Ovary (tissue), 3 donors: ENCODE data around the gene ERCC6L2.

Experiments
- POLR2A ChIP-seq: fragments of 450-650 bp; IDR thresholded peaks from one replicate; pipeline ENCODE4 v1.6.1; 2017; ENCODE audit warnings: antibody characterized with exemption, mild to moderate bottlenecking, moderate library complexity
- TF ChIP-seq, protein P1 (sequence below), 3 donors: fragments of 450-650 bp in 2 of 3; fragments of 200-600 bp in 1 of 3; IDR thresholded peaks; one replicate each; pipeline versions ENCODE4 v1.5.1 to v1.8.0; 2016 to 2022; ENCODE audit warnings: antibody characterized with exemption in 3 of 3, mild to moderate bottlenecking in 1 of 3
- donor health status: DM: no; HTN: no; CAD: no.

- TF ChIP-seq, protein P1, sequence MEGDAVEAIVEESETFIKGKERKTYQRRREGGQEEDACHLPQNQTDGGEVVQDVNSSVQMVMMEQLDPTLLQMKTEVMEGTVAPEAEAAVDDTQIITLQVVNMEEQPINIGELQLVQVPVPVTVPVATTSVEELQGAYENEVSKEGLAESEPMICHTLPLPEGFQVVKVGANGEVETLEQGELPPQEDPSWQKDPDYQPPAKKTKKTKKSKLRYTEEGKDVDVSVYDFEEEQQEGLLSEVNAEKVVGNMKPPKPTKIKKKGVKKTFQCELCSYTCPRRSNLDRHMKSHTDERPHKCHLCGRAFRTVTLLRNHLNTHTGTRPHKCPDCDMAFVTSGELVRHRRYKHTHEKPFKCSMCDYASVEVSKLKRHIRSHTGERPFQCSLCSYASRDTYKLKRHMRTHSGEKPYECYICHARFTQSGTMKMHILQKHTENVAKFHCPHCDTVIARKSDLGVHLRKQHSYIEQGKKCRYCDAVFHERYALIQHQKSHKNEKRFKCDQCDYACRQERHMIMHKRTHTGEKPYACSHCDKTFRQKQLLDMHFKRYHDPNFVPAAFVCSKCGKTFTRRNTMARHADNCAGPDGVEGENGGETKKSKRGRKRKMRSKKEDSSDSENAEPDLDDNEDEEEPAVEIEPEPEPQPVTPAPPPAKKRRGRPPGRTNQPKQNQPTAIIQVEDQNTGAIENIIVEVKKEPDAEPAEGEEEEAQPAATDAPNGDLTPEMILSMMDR (IDR thresholded peaks at IDR 0.05), result no peak
- TF ChIP-seq POLR2A, result no peak
Measured at GRCh38 chr9:95855961-95856360, 19.5 kb upstream of the ERCC6L2 start.
